ENCODE data around the gene IL3. TPM values are rescaled to one million over a fixed set of nuclear protein-coding genes. Genes with fewer than 3 reads are reported as not detected.

IL3 gene
- total RNA-seq, 1 experiment from 2014 or later = not detected

- TF ChIP-seq STAT6 (CRISPR knock-in tag; conservative IDR thresholded peaks at IDR 0.05; ENCODE audit: low read depth) = no peak
- TF ChIP-seq IRF2 (CRISPR knock-in tag; IDR thresholded peaks at IDR 0.05; ENCODE audit: borderline replicate concordance, low read depth) = no peak
These were observed 27.2 kb downstream of the IL3 start (continued) for GRCh38 chr5:132087661-132088060.

- ChIA-PET CTCF (no interaction called here), POLR2A (no interaction called here)
- no peaks in the 10 kb centered on the region for H3K9me3 Mint-ChIP-seq
- H3K4me1 Mint-ChIP-seq = no peaks in the 10 kb centered on the region
- DNase-seq (ENCODE audit: low spot score) (no peak), ATAC-seq (no peak)
- TF ChIP-seq SP1 (CRISPR knock-in tag; conservative IDR thresholded peaks at IDR 0.05) = no peak
- no peak for TF ChIP-seq ZMAT4 (CRISPR knock-in tag; IDR thresholded peaks at IDR 0.05)
- TF ChIP-seq FOXP4 (CRISPR knock-in tag; IDR thresholded peaks at IDR 0.05) = no peak
- H3K36me3 Mint-ChIP-seq = no peaks in the 10 kb centered on the region
- no peaks in the 10 kb centered on the region; the same call in 1 of the 2 replicates for H3K27me3 Mint-ChIP-seq (ENCODE audit: low read depth)
- no peak overlapping the region for H3K27ac Mint-ChIP-seq
- H3K4me3 Mint-ChIP-seq = no peak overlapping the region
These were observed 28.9 kb downstream of the IL3 start for GRCh38 chr5:132089363-132089762.

GRCh38 chr5:132090107-132090506, 29.7 kb downstream of the IL3 start:
- no peak for ATAC-seq
- POLR2A ChIA-PET = no interaction called here
- H3K9me3 Mint-ChIP-seq = no peaks in the 10 kb centered on the region
- H3K4me3 Mint-ChIP-seq = no peak overlapping the region
- no peaks in the 10 kb centered on the region for H3K4me1 Mint-ChIP-seq
- no peak overlapping the region for H3K27ac Mint-ChIP-seq
- TF ChIP-seq ATF2 (CRISPR knock-in tag; IDR thresholded peaks at IDR 0.05; ENCODE audit: borderline replicate concordance, low read depth) = no peak
- CTCF ChIA-PET = no interaction called here
- no peak for DNase-seq (ENCODE audit: low spot score)
- no peaks in the 10 kb centered on the region for H3K36me3 Mint-ChIP-seq
- no peaks in the 10 kb centered on the region; the same call in 1 of the 2 replicates for H3K27me3 Mint-ChIP-seq (ENCODE audit: low read depth)

- Mint-ChIP-seq H3K4me3 (no peak overlapping the region), H3K36me3 (no peaks in the 10 kb centered on the region), H3K27ac (no peak overlapping the region), H3K4me1 (no peaks in the 10 kb centered on the region), H3K9me3 (no peaks in the 10 kb centered on the region), H3K27me3 (ENCODE audit: low read depth) (no peaks in the 10 kb centered on the region; the same call in 1 of the 2 replicates)
- DNase-seq (ENCODE audit: low spot score) = no peak
- ATAC-seq = no peak
- ChIA-PET CTCF (interaction anchor here (1.0 kb wide), 1 partner anchor 145 kb away, joined by 3 read pairs; no protein-coding TSS in a partner anchor), POLR2A (no interaction called here)
- TF ChIP-seq ZNF671 (CRISPR knock-in tag; IDR thresholded peaks at IDR 0.05) (no peak), SP1 (CRISPR knock-in tag; conservative IDR thresholded peaks at IDR 0.05) (no peak), ZNF396 (CRISPR knock-in tag; IDR thresholded peaks at IDR 0.05; ENCODE audit: borderline replicate concordance) (no peak), AR (CRISPR knock-in tag; IDR thresholded peaks at IDR 0.05) (no peak), ZNF416 (CRISPR knock-in tag; IDR thresholded peaks at IDR 0.05) (no peak), RORB (CRISPR knock-in tag; IDR thresholded peaks at IDR 0.05) (no peak), IRF1 (CRISPR knock-in tag; IDR thresholded peaks at IDR 0.05) (no peak), MXD4 (CRISPR knock-in tag; IDR thresholded peaks at IDR 0.05; ENCODE audit: borderline replicate concordance) (no peak), FOXK1 (CRISPR knock-in tag; IDR thresholded peaks at IDR 0.05) (no peak), ETV6 (CRISPR knock-in tag; IDR thresholded peaks at IDR 0.05) (no peak), ZNF281 (CRISPR knock-in tag; IDR thresholded peaks at IDR 0.05) (no peak), JAZF1 (CRISPR knock-in tag; IDR thresholded peaks at IDR 0.05) (no peak)
These were observed 32.8 kb downstream of the IL3 start for GRCh38 chr5:132093271-132093670.

All from WTC11 (cell line).